GM10266 (cell line): ENCODE measurements around the gene HSDL1.

Source experiments
- DNase-seq: peaks from one replicate; pipeline ENCODE4 v3.0.0; 2012; ENCODE audit errors: extremely low spot score
- CTCF ChIP-seq: IDR thresholded peaks from 2 replicates; pipeline ENCODE4 v1.5.1; 2012; ENCODE audit warnings: mild to moderate bottlenecking, low read depth; ENCODE audit not compliant: control insufficient read depth, insufficient read depth; ENCODE audit errors: missing control alignments

HSDL1 gene

GRCh38 chr16:84184775-84185174 lies 39.8 kb upstream of the HSDL1 start:
- no peak for TF ChIP-seq CTCF
- no peak for DNase-seq

GRCh38 chr16:84183911-84184591 lies 39.1 kb upstream of the HSDL1 start:
- TF ChIP-seq CTCF = no peak
- DNase-seq = no peak

- TF ChIP-seq CTCF = no peak
- no peak for DNase-seq
These were observed 38.5 kb upstream of the HSDL1 start for GRCh38 chr16:84183572-84183875.

- TF ChIP-seq CTCF = no peak
- no peak for DNase-seq
These were observed 37.9 kb upstream of the HSDL1 start for GRCh38 chr16:84182680-84183571.

GRCh38 chr16:84182104-84182503 lies 37.1 kb upstream of the HSDL1 start:
- TF ChIP-seq CTCF = no peak
- no peak for DNase-seq

- no peak for DNase-seq
- TF ChIP-seq CTCF = no peak
These were observed 36.4 kb upstream of the HSDL1 start for GRCh38 chr16:84181144-84181915.

GRCh38 chr16:84180519-84181140 lies 35.7 kb upstream of the HSDL1 start:
- DNase-seq = no peak
- TF ChIP-seq CTCF = no peak
